Stimulated activated CD4-positive, alpha-beta T cell treated with anti-CD3 and anti-CD28 coated beads, Interleukin-4, amount 100 ng/mL, for 1 hour (primary cell): ENCODE measurements around the gene NPIPA2.
"Not testable (repeated sequence)": the region's sequence is repeated elsewhere in the genome, so short reads cannot be mapped to it uniquely, and the experiment has no call there.

ENCODE experiments used
- DNase-seq: peaks from one replicate; pipeline ENCODE4 v3.0.0-alpha.2; 2020

NPIPA2 gene

DNA sequence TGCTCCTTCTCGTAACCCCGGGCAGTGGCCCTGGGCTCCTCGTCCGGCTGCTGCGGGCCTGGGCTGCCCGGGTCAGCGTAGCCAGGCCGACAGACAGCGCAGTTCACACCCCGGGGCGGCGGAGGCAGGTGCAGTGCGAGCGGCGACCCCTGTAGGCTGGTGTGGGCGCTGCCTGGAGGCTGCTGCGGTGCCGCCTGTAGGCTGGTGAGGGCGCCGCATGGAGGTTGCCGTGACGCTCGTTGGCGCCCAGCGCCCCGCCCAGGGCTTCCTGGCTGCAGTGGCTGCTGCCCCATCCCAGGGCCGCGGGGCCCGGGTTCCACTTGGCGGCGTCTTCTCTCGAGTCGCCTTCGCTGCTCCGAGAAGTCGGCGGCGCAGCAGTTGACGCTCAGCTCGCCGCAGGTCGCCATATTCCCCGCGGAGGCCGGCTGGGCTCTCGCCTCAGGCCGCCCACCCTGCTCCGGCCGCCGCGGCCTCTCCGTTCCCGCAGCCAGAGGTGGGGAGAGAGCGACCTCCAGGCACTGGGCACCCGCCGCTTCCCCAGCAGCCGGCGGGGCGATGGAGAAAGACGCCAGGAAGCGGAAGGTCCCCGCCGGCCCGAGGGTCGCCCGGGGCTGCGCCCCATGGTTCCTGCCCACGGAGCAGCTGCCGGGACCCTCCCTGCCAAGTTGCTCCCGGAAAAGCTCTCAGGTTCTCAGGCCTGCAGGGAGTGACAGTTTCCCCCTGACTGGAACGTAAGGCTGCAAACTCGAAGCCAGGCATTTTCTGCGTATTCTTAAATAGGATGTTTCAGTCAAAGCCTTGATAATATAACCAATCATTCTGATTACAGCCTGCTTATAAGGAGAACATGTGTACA is at the start of gene NPIPA2:
TSS of gene NPIPA2 (plus strand) at position 261 of the 856 bp plus-strand sequence. CDS start 5,533 bp downstream, outside the sequence.
- not testable (repeated sequence) for DNase-seq

- DNase-seq = not testable (repeated sequence)
Observed at GRCh38 chr16:14694129-14694528, 48.2 kb upstream of the NPIPA2 start, which contains the start of gene PLA2G10. TSS of gene PLA2G10 (minus strand) at chr16:14694308. CDS start at chr16:14694229, 79 bp downstream.

DNA sequence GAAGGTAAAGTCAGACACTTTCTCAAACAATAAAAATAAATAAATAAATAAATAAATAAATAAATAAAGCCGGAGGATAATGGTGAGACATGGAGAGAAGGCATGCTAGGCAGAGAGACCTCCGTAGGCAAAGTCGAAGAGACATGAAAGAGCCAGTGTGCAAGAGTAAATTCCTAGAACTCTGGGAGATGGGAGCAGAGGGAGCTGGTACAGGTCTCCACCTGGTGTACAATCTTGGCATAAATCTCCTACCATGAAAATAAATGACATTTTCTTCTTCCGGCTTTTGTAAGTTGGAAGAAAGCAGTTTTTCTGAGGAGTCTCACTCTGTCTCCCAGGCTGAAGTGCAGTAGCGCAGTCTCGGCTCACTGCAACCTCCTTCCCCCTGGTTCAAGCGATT is 40.5 kb upstream of the NPIPA2 start:
- not testable (repeated sequence) for DNase-seq

DNA sequence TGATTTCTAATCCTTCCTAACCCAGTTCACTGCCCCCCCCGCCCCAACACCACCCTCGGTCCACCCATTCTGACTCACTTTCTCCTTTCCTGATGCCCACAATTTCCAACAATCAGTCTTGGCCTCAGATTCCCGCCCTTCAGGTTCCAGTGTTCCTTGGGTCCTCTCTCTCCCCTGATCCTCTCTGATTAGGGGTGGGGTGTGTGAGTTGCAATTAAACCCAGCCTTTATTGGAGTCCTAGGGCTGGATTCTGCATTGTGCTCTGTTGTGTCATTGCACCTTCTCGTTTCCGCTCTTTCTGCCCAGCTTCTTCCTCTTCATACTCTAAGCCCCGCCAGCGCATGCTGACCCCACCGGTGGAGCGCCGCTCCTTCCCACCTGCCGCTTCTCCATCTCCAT is 39.7 kb upstream of the NPIPA2 start:
- DNase-seq = not testable (repeated sequence)

- not testable (repeated sequence) for DNase-seq
Observed at GRCh38 chr16:14703156-14704011, 38.9 kb upstream of the NPIPA2 start, which contains the start of gene NPIPA3. TSS of gene NPIPA3 (plus strand) at chr16:14703411. CDS start at chr16:14708944, 5,533 bp downstream.

DNA sequence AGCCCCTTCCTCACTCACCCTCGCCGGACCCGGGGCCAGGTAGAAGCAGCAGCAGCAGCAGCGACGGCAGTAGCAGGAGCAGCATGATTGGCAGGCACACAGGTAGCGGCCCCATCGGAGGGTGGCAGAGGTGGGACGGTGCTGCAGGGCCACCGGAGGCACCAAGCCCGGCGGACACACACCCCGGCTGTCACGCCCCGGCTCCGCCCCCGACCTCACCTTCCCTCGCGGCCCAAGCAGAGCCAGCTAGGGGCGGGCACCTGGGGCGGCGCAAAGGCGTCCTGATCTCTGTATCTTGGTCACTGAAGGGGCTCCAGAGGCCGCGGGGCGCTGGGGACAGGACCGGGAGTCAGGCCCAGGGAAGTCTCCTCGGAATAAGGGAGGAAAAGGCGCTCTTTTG is 9.1 kb upstream of the NPIPA2 start:
- not testable (repeated sequence) for DNase-seq

DNA sequence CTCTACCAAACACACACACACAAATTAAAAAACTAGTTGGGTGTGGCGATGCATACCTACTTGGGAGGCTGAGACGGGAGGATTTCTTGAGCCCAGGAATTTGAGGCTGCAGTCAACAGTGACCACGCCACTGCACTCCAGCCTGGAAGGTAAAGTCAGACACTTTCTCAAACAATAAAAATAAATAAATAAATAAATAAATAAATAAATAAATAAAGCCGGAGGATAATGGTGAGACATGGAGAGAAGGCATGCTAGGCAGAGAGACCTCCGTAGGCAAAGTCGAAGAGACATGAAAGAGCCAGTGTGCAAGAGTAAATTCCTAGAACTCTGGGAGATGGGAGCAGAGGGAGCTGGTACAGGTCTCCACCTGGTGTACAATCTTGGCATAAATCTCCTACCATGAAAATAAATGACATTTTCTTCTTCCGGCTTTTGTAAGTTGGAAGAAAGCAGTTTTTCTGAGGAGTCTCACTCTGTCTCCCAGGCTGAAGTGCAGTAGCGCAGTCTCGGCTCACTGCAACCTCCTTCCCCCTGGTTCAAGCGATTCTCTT is 1.4 kb upstream of the NPIPA2 start:
- not testable (repeated sequence) for DNase-seq

DNA sequence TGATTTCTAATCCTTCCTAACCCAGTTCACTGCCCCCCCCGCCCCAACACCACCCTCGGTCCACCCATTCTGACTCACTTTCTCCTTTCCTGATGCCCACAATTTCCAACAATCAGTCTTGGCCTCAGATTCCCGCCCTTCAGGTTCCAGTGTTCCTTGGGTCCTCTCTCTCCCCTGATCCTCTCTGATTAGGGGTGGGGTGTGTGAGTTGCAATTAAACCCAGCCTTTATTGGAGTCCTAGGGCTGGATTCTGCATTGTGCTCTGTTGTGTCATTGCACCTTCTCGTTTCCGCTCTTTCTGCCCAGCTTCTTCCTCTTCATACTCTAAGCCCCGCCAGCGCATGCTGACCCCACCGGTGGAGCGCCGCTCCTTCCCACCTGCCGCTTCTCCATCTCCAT is 539 bp upstream of the NPIPA2 start:
- DNase-seq = not testable (repeated sequence)

DNA sequence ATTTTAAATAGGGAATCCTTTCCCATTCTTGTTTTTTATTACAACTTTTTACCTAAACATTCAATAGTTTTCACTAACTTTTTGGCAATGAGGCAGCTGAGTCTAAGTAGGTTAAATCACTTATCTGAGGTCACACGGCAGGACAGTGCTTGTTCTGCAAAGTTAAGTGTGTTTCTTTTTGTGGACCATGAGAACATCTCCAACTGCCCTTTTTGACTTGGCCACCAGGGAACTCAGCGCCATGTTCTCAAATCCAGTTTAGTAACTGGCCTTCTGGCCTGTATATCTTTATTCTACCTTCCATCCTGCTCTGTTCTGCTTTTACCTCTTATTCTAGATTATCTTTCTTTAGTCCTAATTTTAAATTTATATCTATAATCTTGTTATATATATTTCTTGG is 31.3 kb downstream of the NPIPA2 start:
- DNase-seq = not testable (repeated sequence)

DNA sequence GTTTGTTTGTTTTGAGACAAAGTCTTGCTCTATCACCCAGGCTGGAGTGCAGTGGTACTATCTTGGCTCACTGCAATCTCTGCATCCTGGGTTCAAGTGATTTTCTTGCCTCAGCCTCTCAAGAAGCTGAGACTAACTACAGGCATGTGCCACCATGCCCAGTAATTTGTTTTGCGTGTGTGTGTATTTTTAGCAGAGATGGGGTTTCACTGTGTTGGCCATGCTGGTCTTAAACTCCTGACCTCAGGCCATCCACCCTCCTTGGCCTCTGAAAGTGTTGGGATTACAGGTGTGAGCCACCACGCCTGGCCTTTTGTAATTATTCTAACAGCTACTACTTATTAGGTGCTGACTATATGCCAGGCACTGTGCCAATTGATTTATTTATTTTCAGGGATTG is 33.3 kb downstream of the NPIPA2 start:
- DNase-seq = not testable (repeated sequence)

DNA sequence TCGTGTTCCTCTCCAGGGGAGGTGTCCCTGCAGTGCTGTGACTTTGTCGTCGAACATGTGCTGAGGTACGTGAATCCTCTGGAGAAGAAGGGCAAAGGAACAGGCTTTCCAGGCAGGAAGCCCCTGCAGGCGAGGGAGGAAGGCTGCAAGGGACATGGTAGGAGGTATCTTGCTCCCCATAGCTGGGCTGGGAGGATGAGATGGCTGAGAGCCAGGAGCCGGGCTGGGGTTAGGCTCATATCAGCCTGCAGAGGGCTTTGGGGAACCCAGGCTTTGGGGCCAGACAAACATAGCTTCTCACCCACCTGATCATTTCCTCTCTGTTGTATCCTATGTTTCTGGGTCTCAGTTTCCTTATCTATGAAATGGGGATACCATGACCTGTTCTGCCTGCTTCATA is 34.4 kb downstream of the NPIPA2 start:
- DNase-seq = not testable (repeated sequence)

DNA sequence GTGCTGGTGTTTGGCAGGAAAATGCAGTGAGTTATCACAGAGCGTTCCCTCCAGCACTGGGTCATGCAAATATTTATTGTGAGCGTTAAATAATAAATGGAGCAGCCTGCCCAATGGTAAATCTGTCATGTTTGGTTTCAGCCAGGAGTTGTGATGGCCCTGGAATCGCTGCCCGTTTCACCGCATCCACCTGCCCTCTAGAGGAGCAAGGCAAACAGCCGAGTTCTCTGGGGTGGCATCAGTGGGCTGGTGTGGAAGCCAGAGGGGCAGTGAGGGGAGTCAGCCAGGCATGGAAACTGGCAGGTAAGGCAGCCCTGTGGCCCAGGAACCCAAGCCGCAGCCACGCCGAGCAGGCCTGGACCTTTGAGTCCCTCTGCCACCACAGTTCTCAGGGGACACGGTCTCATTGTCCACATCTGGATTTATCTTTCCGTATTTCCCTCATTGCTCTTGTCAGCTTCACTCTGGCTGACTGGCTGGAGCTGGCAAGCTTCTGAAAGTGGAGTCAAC is 37.1 kb downstream of the NPIPA2 start:
- not testable (repeated sequence) for DNase-seq

DNA sequence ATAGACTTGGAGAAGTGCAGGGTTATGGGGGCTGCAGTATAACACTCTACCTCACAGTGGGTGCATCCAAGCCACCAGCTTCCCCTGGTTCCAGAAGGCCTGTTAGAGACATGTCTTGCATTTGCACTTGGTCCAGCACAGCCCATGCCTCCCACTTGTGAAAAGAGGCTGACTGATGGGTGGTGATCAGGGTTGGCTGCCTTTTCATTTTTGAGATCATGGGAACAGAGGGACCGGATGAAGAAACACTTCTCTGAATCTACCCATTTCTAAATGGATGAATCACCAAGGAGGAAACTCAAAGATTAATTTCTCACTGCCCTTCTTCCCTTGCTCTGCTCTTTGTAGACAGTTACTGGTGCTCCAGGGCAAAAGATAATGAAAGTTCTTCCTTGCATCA is 43.8 kb downstream of the NPIPA2 start:
- not testable (repeated sequence) for DNase-seq

- not testable (repeated sequence) for DNase-seq
Observed at GRCh38 chr16:14789577-14789976, 47.2 kb downstream of the NPIPA2 start.

- DNase-seq = not testable (repeated sequence)
Observed at GRCh38 chr16:14790320-14790956, 48.1 kb downstream of the NPIPA2 start.

DNA sequence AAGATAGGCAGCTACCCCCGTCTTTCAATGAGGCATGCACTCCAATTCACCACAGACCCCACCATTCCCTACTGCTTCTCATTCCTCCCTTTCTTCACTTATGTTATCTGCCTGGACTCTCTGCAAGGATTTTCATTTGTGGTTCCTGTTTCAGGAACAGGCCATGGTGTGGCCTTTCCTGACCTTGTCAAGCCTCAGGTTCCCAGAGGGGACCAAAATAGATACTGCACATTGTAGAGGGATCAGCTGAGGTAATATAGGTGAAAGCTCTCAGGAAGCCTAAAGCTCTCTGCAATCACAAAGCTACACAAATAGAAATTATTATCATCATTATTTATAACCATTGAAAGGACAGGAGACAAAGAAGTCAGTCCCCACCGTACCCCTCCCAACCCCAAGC is 50.6 kb downstream of the NPIPA2 start:
- not testable (repeated sequence) for DNase-seq

DNA sequence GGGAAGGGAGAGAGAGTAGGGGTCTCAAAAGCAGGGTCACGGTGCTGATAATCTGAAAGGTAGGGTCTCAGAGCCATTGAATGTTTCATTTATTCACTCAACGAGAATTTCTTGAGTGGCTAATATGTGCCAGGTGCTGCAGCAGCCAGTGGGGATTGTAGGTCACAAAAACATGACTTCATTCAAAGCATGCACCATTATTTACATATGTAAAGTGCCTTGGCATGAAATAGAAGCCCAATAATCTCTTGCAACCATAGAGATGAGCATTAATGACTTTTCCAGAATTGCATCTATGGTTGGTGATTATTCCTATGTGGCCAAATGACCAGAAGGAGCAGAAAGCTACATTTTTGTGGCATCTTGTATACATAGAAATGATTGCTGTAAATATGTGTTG is 55.2 kb downstream of the NPIPA2 start:
- DNase-seq = not testable (repeated sequence)

GRCh38 chr16:14803577-14803976 is 61.2 kb downstream of the NPIPA2 start:
- not testable (repeated sequence) for DNase-seq

DNA sequence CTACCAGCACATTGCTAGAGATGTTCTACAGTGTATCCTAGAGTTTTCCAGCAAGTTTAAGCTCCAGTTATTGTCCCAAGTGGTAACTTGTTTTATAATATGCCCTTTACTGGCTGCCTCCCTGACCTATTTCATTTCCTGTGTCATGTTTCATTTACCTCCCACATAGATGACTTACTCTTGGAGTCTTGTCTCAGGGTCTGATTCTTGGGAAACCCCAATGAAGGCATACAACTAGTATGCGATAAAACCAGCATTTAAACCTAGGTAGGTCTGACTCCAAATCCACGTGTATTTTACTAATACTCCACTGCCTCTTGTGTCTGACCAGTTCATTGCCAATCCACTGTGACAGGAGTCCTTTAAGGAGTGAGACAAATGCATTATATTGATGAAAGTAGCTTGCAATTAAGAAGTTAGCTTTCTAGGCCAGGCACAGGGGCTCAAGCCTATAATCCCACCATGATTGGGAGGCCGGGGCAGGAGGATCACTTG is 64.9 kb downstream of the NPIPA2 start:
- not testable (repeated sequence) for DNase-seq

DNA sequence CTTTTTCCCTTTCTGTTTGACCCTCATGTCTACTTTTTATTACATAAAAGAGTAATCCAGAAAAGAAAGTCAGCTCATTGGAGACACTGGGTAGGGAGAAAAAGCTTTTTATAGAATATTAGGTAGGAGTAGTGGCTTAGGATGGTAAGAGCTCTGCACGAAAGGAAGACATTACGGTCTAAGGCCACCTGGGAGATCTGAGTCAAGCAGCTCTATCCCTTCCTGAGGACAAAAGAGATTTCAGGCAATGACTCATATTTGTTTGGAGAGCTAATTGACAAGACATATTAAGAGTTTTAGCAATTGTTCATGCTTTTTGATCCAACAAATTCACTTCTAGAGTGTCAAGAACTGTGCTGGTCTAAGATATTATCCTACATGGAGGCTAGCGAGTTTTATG is 71.6 kb downstream of the NPIPA2 start:
- not testable (repeated sequence) for DNase-seq
